Fibroblast of pulmonary artery (primary cell): Measurements from ENCODE around the gene LEF1.

Experiments used
- DNase-seq: peaks from one replicate; pipeline ENCODE4 v3.0.0-alpha.2; 2010; ENCODE audit warnings: low read depth
- H3K4me3 ChIP-seq: replicated peaks from 2 replicates; pipeline ENCODE4 v1.5.1; 2011; ENCODE audit warnings: low read depth, mild to moderate bottlenecking, control low read depth, low read length, moderate library complexity
- TF ChIP-seq, protein P1 (sequence below): IDR thresholded peaks from 2 replicates; pipeline ENCODE4 v1.5.1; 2011; ENCODE audit warnings: mild to moderate bottlenecking, control low read depth, low read length, inconsistent platforms; ENCODE audit errors: missing control alignments

Gene LEF1

GRCh38 chr4:107999932-108000539 lies 168.7 kb downstream of the LEF1 start:
- no peak overlapping the region for H3K4me3 ChIP-seq
- DNase-seq = no peak
- TF ChIP-seq, protein P1, sequence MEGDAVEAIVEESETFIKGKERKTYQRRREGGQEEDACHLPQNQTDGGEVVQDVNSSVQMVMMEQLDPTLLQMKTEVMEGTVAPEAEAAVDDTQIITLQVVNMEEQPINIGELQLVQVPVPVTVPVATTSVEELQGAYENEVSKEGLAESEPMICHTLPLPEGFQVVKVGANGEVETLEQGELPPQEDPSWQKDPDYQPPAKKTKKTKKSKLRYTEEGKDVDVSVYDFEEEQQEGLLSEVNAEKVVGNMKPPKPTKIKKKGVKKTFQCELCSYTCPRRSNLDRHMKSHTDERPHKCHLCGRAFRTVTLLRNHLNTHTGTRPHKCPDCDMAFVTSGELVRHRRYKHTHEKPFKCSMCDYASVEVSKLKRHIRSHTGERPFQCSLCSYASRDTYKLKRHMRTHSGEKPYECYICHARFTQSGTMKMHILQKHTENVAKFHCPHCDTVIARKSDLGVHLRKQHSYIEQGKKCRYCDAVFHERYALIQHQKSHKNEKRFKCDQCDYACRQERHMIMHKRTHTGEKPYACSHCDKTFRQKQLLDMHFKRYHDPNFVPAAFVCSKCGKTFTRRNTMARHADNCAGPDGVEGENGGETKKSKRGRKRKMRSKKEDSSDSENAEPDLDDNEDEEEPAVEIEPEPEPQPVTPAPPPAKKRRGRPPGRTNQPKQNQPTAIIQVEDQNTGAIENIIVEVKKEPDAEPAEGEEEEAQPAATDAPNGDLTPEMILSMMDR = no peak

GRCh38 chr4:107997794-107998193 lies 170.9 kb downstream of the LEF1 start:
- no peak for DNase-seq
- H3K4me3 ChIP-seq = no peak overlapping the region
- TF ChIP-seq, protein P1 = no peak
